Activated CD4-positive, alpha-beta memory T cell treated with anti-CD3 and anti-CD28 coated beads, Interleukin-2, amount 10 ng/mL, durations not matched to agents 7 days and 5 days (primary cell): Measurements from ENCODE around the gene TMEM54. TPM values are rescaled to one million over a fixed set of nuclear protein-coding genes. Genes with fewer than 3 reads are reported as not detected.

Experiments used
- CTCF ChIA-PET: fragments of 350-600 bp; sonication (Branson Sonifier 250); formaldehyde crosslinking; loops from one replicate; lab custom pipeline; 2021; ENCODE audit warnings: antibody characterized with exemption, inconsistent platforms; lab: Charles Lee
- POLR2A ChIA-PET: fragments of 350-600 bp; sonication (Branson Sonifier 250); formaldehyde crosslinking; loops from one replicate; lab custom pipeline; 2021; ENCODE audit warnings: antibody characterized with exemption; lab: Charles Lee
- DNase-seq: peaks from one replicate; pipeline ENCODE4 v3.0.0-alpha.2; 2020
- H3K27ac Mint-ChIP-seq: one replicate; pipeline ENCODE4 v1.8.0; 2021; ENCODE audit warnings: mild to moderate bottlenecking, mixed read lengths
- H3K27me3 Mint-ChIP-seq: one replicate; pipeline ENCODE4 v1.8.0; 2021; ENCODE audit warnings: mixed read lengths
- H3K36me3 Mint-ChIP-seq: one replicate; pipeline ENCODE4 v1.8.0; 2021; ENCODE audit warnings: low read depth, mixed read lengths
- H3K4me1 Mint-ChIP-seq: one replicate; pipeline ENCODE4 v1.8.0; 2021; ENCODE audit warnings: mixed read lengths
- H3K4me3 Mint-ChIP-seq: one replicate; pipeline ENCODE4 v1.8.0; 2021; ENCODE audit warnings: mild to moderate bottlenecking, mixed read lengths
- H3K9me3 Mint-ChIP-seq: one replicate; pipeline ENCODE4 v1.8.0; 2021; ENCODE audit warnings: mixed read lengths
- total RNA-seq, 2 experiments: library from RNA; stranded (reverse); gene quantifications; one replicate each; pipeline ENCODE4 v1.2.3, GENCODE V29; 2021

Gene TMEM54, protein sequence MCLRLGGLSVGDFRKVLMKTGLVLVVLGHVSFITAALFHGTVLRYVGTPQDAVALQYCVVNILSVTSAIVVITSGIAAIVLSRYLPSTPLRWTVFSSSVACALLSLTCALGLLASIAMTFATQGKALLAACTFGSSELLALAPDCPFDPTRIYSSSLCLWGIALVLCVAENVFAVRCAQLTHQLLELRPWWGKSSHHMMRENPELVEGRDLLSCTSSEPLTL
- not detected for total RNA-seq

DNA sequence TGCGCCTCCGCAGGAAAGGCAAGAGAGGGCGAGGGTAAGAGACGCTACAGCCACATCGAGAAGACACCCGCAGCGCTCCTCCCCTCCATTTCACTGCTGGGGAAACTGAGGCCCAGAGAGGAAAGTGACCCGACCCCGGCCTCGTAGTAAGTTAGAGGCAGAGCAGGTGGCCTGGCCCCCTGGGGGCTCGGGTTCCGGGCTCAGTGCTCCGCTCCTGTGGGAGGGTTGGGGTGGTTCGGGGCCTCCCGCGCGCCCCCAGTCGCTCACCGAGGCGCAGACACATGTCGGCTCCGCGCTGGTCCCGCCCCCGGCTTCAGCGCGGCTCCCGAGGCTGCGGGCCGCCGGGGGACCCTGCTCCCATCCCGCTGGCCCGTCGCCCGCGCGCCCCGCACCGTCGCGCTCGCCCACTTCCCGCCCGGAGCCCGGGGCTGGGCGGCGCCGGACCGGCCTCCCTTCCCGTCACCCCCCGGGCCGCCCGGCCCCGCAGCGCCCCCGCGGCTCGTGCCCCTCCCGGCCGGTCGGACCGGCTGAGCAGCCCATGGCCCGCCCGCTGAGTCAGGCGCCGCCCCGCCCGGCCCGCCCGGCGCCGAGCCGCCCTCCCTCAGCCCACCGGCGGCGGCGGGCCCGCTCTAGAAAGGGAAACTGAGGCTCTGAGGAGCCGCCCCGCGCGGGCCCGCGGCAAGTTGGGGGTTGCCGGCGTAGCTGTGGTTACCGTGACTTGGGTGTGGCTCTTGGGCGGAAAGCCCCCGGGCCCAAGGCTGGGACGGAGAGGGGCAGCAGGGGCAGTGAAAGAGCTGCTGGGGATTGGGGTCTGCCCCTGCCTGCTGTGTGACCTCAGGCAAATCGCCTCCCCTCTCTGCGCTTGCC, at the start of gene TMEM54:
Gene TMEM54, minus strand, starts transcription at position 434 of the 867 bp plus-strand sequence. Its CDS starts 151 bp downstream, at position 283.
- ChIA-PET POLR2A (no interaction called here), CTCF (no interaction called here)
- H3K9me3 Mint-ChIP-seq: no peaks in the 10 kb centered on the region
- DNase-seq: no peak
- peaks cover 55% of the 10 kb centered on the region for H3K27me3 Mint-ChIP-seq
- H3K4me1 Mint-ChIP-seq: peaks cover 10% of the 10 kb centered on the region
- H3K4me3 Mint-ChIP-seq: peak within 1 kb of the TSS; percentile 68
- no peaks in the 10 kb centered on the region for H3K36me3 Mint-ChIP-seq
- no peak within 1 kb of the TSS for H3K27ac Mint-ChIP-seq

DNA sequence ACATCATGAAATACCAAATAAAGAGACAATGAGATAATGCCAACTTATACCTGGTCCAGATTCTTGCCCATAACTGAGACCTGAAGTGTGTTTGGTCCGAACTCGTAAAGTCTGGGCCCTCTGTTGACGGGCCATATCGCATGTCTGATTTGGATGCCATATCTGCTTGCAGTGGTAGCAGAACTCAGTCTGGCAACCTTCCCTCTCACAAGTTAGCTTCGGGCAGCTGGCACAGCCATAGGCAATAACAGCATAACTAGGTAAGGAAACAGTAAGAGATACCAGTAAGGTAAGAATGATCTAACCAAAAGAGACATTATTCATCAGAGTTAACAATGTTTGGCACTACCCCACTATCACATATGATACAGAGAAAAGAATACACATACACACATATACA, 48.3 kb upstream of the TMEM54 start:
- peak overlapping the region; percentile 45 for H3K27ac Mint-ChIP-seq
- POLR2A ChIA-PET: interaction anchor here (2.8 kb wide), 1 partner anchor 15 kb away, joined by 9 read pairs; the partner anchor contains the start of gene RNF19B
- H3K9me3 Mint-ChIP-seq: no peaks in the 10 kb centered on the region
- H3K27me3 Mint-ChIP-seq: no peaks in the 10 kb centered on the region
- H3K4me3 Mint-ChIP-seq: no peak overlapping the region
- DNase-seq: no peak
- H3K4me1 Mint-ChIP-seq: peaks cover 29% of the 10 kb centered on the region
- CTCF ChIA-PET: interaction anchor here (1.1 to 1.4 kb wide), 2 partner anchors 73 to 178 kb away, joined by 3 read pairs; no protein-coding TSS in a partner anchor
- peaks cover 49% of the 10 kb centered on the region for H3K36me3 Mint-ChIP-seq

DNA sequence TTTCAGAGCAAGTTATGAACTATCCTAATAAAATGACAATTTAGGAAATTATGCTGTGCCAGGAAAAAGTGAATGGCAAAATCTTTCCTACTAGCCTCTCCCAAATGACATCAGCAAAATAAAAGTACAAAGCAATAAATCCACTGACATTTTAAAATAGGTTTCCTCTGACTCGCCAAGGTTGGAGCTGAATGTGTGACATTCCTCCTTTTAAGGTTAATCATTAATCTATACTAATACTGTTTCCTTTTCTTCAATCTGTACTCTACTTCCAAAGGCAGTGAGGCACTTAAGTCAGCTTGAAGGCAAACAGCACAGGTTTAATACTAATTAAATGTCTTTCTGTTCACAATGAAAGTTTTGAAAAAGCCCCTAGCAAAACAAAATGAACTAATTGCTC, 47.7 kb upstream of the TMEM54 start:
- no peak overlapping the region for H3K4me3 Mint-ChIP-seq
- ChIA-PET POLR2A (no interaction called here), CTCF (interaction anchor here (1.0 kb wide), 1 partner anchor 53 kb away, joined by 3 read pairs; no protein-coding TSS in a partner anchor)
- no peaks in the 10 kb centered on the region for H3K27me3 Mint-ChIP-seq
- peaks cover 29% of the 10 kb centered on the region for H3K4me1 Mint-ChIP-seq
- H3K36me3 Mint-ChIP-seq: peaks cover 55% of the 10 kb centered on the region
- H3K9me3 Mint-ChIP-seq: no peaks in the 10 kb centered on the region
- no peak for DNase-seq
- no peak overlapping the region for H3K27ac Mint-ChIP-seq

DNA sequence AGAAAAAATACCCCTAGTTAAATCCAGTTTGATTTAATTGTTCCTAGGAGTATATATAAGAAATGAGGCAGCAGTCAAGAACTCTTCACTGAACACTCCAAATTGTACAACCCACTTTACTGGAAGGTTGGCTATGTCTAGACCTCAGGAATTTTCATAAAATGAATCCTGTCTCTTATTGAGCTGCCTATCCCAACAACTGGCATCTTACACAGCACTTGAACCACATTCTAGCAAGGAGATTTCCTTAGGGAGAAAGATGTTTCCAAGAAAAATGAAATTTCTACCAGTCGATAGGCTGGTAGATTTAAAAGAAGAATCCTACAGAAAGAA, 47.2 kb upstream of the TMEM54 start:
- ChIA-PET CTCF (interaction anchor here (1.0 kb wide), 1 partner anchor 53 kb away, joined by 3 read pairs; no protein-coding TSS in a partner anchor), POLR2A (interaction anchor here (0.7 kb wide), 1 partner anchor 16 kb away, joined by 4 read pairs; the partner anchor contains the start of gene RNF19B)
- no peak overlapping the region for H3K27ac Mint-ChIP-seq
- no peaks in the 10 kb centered on the region for H3K9me3 Mint-ChIP-seq
- peaks cover 58% of the 10 kb centered on the region for H3K36me3 Mint-ChIP-seq
- DNase-seq: no peak
- no peak overlapping the region for H3K4me3 Mint-ChIP-seq
- peaks cover 29% of the 10 kb centered on the region for H3K4me1 Mint-ChIP-seq
- no peaks in the 10 kb centered on the region for H3K27me3 Mint-ChIP-seq

DNA sequence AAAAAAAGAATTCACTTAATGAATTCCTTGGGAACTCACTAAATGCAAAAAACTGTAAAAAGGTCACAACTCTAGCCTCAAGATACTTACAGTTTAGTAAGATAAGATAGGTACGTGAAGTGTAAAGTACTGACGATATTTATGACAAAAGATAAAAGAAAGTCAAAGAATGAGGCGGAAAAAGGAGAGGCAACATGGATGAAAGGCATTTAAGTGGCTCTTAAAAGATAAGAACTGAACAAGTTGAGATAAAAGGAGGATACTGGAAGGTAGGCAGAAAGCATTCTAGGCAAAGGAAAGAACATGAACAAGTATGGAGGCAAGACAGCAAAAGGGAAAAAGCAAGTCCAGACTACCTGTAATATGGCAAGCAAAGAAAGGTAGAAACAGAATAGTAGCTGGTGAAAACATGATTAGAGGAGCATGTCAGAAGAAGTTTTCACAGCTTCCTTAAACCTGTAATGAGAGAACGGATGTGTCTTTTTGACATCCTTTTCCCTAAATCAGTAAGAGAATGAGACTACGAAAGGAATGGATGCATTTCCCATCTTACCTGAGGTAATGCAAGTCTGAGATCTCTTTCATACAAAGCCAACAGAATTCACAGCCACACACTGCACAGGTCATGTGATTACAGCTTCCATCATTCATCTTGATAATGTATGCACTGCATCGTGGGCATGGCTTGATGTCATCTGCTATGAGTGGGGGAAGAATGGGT, 46.6 kb upstream of the TMEM54 start:
- Mint-ChIP-seq H3K4me3 (no peak overlapping the region), H3K4me1 (peaks cover 25% of the 10 kb centered on the region), H3K9me3 (no peaks in the 10 kb centered on the region), H3K27me3 (no peaks in the 10 kb centered on the region), H3K36me3 (peaks cover 60% of the 10 kb centered on the region), H3K27ac (no peak overlapping the region)
- CTCF ChIA-PET: interaction anchor here (0.7 to 1.0 kb wide), 2 partner anchors 54 to 187 kb away, joined by 3 read pairs; no protein-coding TSS in a partner anchor
- POLR2A ChIA-PET: interaction anchor here (0.7 kb wide), 1 partner anchor 16 kb away, joined by 4 read pairs; the partner anchor contains the start of gene RNF19B
- DNase-seq: no peak

DNA sequence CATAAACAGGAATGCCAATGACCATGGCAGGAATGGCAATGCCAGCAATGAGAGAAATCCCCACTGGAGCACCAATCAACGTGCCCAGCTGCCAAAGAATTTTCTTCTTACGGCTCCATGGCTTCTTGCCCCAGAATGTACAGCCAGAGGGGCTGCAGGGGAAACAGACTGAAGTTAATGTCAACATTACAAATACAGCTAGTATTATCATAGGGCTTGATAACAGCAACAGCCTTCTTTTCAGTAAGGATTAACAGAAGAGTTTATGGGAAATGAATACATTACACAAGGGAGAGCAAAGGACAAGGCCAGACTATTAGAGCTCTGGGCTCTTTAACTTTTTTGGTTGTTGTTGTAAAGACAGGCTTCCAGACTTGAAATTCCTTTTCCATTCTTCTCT, 45.2 kb upstream of the TMEM54 start:
- ChIA-PET CTCF (no interaction called here), POLR2A (interaction anchor here (1.5 kb wide), 1 partner anchor 17 kb away, joined by 4 read pairs; no protein-coding TSS in a partner anchor)
- H3K36me3 Mint-ChIP-seq: peaks cover 68% of the 10 kb centered on the region
- H3K4me1 Mint-ChIP-seq: peaks cover 27% of the 10 kb centered on the region
- H3K27me3 Mint-ChIP-seq: no peaks in the 10 kb centered on the region
- H3K4me3 Mint-ChIP-seq: no peak overlapping the region
- H3K9me3 Mint-ChIP-seq: no peaks in the 10 kb centered on the region
- DNase-seq: no peak
- no peak overlapping the region for H3K27ac Mint-ChIP-seq

DNA sequence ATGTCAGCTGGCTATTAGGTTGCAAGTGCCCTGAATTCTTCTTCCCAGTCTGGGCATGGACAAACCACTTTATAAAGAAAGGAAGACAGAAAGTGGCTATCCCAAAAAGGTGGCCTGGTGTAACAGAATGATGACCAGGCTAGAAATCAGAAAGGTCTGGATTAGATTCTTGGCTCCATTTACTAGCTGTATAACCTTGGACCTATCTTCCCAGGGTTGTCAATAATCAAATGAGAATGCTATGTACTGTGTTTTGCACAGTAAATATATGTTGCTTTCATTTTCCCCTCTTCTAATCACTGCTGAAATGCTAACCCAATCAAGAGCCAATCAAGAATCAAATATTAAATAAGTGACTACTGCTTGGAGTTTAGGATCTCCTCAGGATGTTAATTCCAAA, 43.0 kb upstream of the TMEM54 start:
- DNase-seq: no peak
- Mint-ChIP-seq H3K4me1 (peaks cover 41% of the 10 kb centered on the region), H3K4me3 (no peak overlapping the region), H3K27me3 (no peaks in the 10 kb centered on the region), H3K27ac (no peak overlapping the region), H3K36me3 (peaks cover 76% of the 10 kb centered on the region), H3K9me3 (no peaks in the 10 kb centered on the region)
- CTCF ChIA-PET: interaction anchor here (1.6 to 1.7 kb wide), 3 partner anchors 10 to 57 kb away, joined by 5 to 10 read pairs (median 6); no protein-coding TSS in a partner anchor
- POLR2A ChIA-PET: interaction anchor here (0.8 to 2.2 kb wide), 2 partner anchors 18 to 21 kb away, joined by 4 to 6 read pairs; partner anchors contain the start of gene RNF19B

DNA sequence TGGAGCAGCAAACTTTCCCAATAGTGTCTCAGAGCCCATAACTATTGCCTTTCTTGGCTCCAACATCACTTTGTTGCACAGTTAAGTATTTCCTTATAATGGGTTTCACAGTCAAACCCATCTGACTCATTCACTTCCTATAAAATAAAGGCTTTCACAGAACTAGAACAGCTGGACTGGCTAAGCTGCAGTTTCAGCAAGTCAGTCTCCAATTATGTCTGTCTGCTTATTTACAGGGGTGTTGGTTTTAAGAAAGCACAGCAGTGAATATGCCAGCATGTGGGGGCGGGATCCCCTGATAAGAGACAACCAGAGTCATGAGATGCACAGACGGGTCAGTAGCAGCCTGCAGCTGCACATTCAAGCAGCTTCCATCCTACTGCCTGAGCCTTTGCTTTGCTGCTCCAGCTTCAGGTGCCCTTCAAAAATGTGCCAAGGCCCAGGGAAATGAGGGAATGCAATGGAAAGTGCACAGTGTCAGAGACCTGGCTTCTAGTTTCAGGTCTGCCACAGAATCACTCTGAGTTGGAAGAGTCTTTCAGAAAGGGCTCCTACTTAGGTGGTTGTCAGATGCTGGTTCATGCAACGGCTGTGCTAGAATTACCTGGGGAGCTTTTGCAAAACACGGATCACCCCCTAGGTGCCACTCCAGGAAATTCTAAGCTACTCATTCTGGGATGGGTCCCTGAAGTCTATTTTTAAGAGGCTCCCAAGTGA, 38.6 kb upstream of the TMEM54 start:
- Mint-ChIP-seq H3K9me3 (no peaks in the 10 kb centered on the region), H3K4me1 (peaks cover 57% of the 10 kb centered on the region), H3K36me3 (peaks cover 70% of the 10 kb centered on the region), H3K27ac (peak overlapping the region; percentile 71), H3K27me3 (no peaks in the 10 kb centered on the region), H3K4me3 (no peak overlapping the region)
- DNase-seq: peak; percentile 30
- ChIA-PET POLR2A (interaction anchor here (0.6 to 2.8 kb wide), 10 partner anchors 8 to 61 kb away, joined by 3 to 7 read pairs (median 5); partner anchors contain the start of gene RNF19B), CTCF (interaction anchor here (0.6 to 1.2 kb wide), 6 partner anchors 13 to 419 kb away, joined by 3 to 5 read pairs (median 3); no protein-coding TSS in a partner anchor)

DNA sequence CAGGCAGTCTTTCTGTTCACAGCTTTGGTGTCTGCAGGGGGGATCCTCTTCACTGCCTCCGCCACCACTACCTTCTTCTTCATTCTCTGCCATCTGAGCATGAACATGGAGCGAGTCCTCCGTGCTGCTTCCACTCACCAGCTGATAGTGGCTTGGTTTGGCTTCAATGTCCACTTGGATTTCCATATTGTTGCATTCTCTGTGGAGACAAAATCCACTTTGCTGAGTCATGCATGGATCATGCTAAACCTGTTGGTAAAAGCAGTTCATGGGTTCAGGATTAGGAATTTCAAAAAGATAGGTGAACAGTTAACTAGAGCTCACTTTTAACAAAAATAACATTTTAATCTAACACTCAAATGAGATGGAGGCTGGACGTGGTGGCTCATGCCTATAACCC, 35.9 kb upstream of the TMEM54 start:
- H3K4me1 Mint-ChIP-seq: peaks cover 58% of the 10 kb centered on the region
- no peak overlapping the region for H3K27ac Mint-ChIP-seq
- no peaks in the 10 kb centered on the region for H3K27me3 Mint-ChIP-seq
- ChIA-PET POLR2A (interaction anchor here (1.1 to 1.6 kb wide), 3 partner anchors 11 to 124 kb away, joined by 3 to 6 read pairs (median 3); partner anchors contain the start of gene RNF19B), CTCF (interaction anchor here (0.8 to 1.6 kb wide), 4 partner anchors 44 to 190 kb away, joined by 3 to 8 read pairs (median 4); partner anchors contain the start of gene AZIN2)
- no peaks in the 10 kb centered on the region for H3K9me3 Mint-ChIP-seq
- H3K36me3 Mint-ChIP-seq: peaks cover 53% of the 10 kb centered on the region
- H3K4me3 Mint-ChIP-seq: no peak overlapping the region
- no peak for DNase-seq

DNA sequence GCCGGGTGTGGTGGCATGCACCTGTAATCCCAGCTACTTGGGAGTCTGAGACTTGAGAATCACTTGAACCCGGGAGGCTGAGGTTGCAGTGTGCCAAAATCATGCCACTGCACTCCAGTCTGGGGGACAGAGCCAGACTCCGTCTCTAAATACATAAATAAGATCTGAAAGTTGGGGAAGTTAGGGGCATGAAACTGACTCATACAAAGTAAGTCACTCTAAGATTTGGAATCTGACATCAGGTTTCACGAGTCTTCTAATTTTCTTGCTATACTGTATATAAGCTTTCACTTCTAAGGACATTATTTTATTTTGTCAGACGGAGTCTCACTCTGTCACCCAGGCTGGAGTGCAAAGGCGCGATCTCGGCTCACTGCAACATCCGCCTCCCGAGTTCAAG, 33.3 kb upstream of the TMEM54 start:
- H3K4me3 Mint-ChIP-seq: no peak overlapping the region
- POLR2A ChIA-PET: interaction anchor here (0.7 to 2.0 kb wide), 4 partner anchors 29 to 80 kb away, joined by 3 to 6 read pairs (median 4); no protein-coding TSS in a partner anchor

DNA sequence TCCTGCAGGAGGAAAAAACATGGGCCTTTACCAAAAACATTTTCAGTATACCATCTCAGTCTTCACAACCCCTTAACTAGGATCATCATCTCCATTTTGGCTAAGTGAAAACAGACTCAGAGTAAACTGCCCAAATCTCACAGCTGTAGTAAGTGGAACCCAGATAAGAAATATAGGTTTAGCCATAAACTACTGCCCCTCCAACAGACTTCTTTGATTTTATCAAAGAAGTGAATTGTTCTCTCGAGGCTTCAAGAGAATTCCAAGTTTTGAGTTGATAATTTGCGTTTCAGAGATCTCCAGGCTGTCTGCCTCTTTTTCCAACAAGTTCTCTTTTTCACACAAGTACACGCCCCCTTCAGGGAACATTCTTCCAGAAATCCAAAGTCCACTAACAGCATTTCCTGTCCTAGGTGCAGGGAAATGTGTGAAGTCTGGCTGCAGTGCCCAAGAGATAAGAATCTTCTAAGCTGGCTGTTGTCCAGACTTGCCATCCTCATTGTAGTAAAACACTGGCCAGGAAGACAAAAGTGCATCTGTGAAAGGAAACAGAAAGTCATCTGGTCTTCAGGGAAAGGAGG, 32.6 kb upstream of the TMEM54 start:
- Mint-ChIP-seq H3K27ac (no peak overlapping the region), H3K36me3 (peaks cover 35% of the 10 kb centered on the region), H3K27me3 (no peaks in the 10 kb centered on the region), H3K4me1 (peaks cover 38% of the 10 kb centered on the region), H3K9me3 (no peaks in the 10 kb centered on the region), H3K4me3 (no peak overlapping the region)
- no peak for DNase-seq
- POLR2A ChIA-PET: interaction anchor here (0.7 to 2.0 kb wide), 6 partner anchors 30 to 121 kb away, joined by 3 to 6 read pairs (median 4); partner anchors contain the start of gene RNF19B
- CTCF ChIA-PET: interaction anchor here (0.9 to 5.5 kb wide), 13 partner anchors 9 to 193 kb away, joined by 3 to 82 read pairs (median 6); partner anchors contain the start of genes AZIN2 and RNF19B

More for the DNA sequence above, 33.3 kb upstream of the TMEM54 start:
- CTCF ChIA-PET: interaction anchor here (1.1 to 5.5 kb wide), 5 partner anchors 8 to 121 kb away, joined by 3 to 82 read pairs (median 9); partner anchors contain the start of gene RNF19B
- Mint-ChIP-seq H3K36me3 (peaks cover 39% of the 10 kb centered on the region), H3K4me1 (peaks cover 43% of the 10 kb centered on the region), H3K9me3 (no peaks in the 10 kb centered on the region), H3K27me3 (no peaks in the 10 kb centered on the region), H3K27ac (no peak overlapping the region)
- DNase-seq: no peak
